GM23248 (cell line): ENCODE results near the gene NFKBIA. TPM values are rescaled to one million over a fixed set of nuclear protein-coding genes. Genes with fewer than 3 reads are reported as not detected.
"Not testable (repeated sequence)": the region's sequence is repeated elsewhere in the genome, so short reads cannot be mapped to it uniquely, and the experiment has no call there.

Experiments
- DNase-seq: peaks from one replicate; pipeline ENCODE4 v3.0.0-alpha.2; 2015
- H2AFZ ChIP-seq: fragments of 200-600 bp; sonication (generic); 2 replicates; pipeline ENCODE4 v1.6.1; 2016; ENCODE audit warnings: antibody characterized with exemption
- H3F3A ChIP-seq: fragments of 200-600 bp; sonication (generic); 2 replicates; pipeline ENCODE4 v1.6.1; 2016; ENCODE audit warnings: mild to moderate bottlenecking, antibody characterized with exemption, mixed run types; ENCODE audit not compliant: insufficient read depth
- H3K27ac ChIP-seq: fragments of 200-600 bp; sonication (generic); 2 replicates; pipeline ENCODE4 v1.5.1; 2016; ENCODE audit warnings: mild to moderate bottlenecking
- H3K27me3 ChIP-seq: fragments of 200-600 bp; sonication (generic); replicated peaks from 2 replicates; pipeline ENCODE4 v1.6.1; 2016; ENCODE audit warnings: mild to moderate bottlenecking; ENCODE audit not compliant: insufficient read depth
- H3K36me3 ChIP-seq: fragments of 200-600 bp; sonication (generic); 2 replicates; pipeline ENCODE4 v1.6.1; 2016; ENCODE audit warnings: low read depth, mild to moderate bottlenecking
- H3K4me1 ChIP-seq: fragments of 200-600 bp; sonication (generic); 2 replicates; pipeline ENCODE4 v1.6.1; 2016; ENCODE audit warnings: mild to moderate bottlenecking; ENCODE audit not compliant: insufficient read depth
- H3K4me2 ChIP-seq: fragments of 200-600 bp; sonication (generic); one replicate; pipeline ENCODE4 v1.6.1; 2016; ENCODE audit warnings: mild to moderate bottlenecking; ENCODE audit not compliant: unreplicated experiment
- H3K4me3 ChIP-seq: fragments of 200-600 bp; sonication (generic); 2 replicates; pipeline ENCODE4 v1.5.1; 2016; ENCODE audit warnings: mild to moderate bottlenecking
- H3K79me2 ChIP-seq: fragments of 200-600 bp; sonication (generic); 2 replicates; pipeline ENCODE4 v1.6.1; 2016; ENCODE audit warnings: mild to moderate bottlenecking; ENCODE audit not compliant: insufficient read depth
- H3K9ac ChIP-seq: fragments of 200-600 bp; sonication (generic); 2 replicates; pipeline ENCODE4 v1.6.1; 2016; ENCODE audit warnings: mild to moderate bottlenecking
- H3K9me2 ChIP-seq: fragments of 200-600 bp; sonication (generic); 2 replicates; pipeline ENCODE4 v1.6.1; 2016; ENCODE audit warnings: mixed run types, mild to moderate bottlenecking, moderate library complexity; ENCODE audit not compliant: insufficient read depth
- H3K9me3 ChIP-seq: fragments of 200-600 bp; sonication (generic); one replicate; pipeline ENCODE4 v1.6.1; 2017; ENCODE audit warnings: low read depth
- H4K20me1 ChIP-seq: fragments of 200-600 bp; sonication (generic); 2 replicates; pipeline ENCODE4 v1.6.0; 2016; ENCODE audit not compliant: insufficient read depth
- EZH2 ChIP-seq: fragments of 200-600 bp; sonication (generic); IDR thresholded peaks from 2 replicates; pipeline ENCODE4 v1.6.1; 2018; ENCODE audit warnings: antibody characterized with exemption, mild to moderate bottlenecking; ENCODE audit not compliant: insufficient read depth, poor library complexity, severe bottlenecking
- EZH2phosphoT487 ChIP-seq: fragments of 200-600 bp; sonication (generic); IDR thresholded peaks from 2 replicates; pipeline ENCODE4 v1.6.1; 2018; ENCODE audit warnings: antibody characterized with exemption, moderate library complexity, mild to moderate bottlenecking, low read depth; ENCODE audit not compliant: insufficient read depth
- WGBS, 2 experiments: methylation state at CpG; one replicate each; pipeline ENCODE4 v1.1.6; 2015 to 2017; ENCODE audit warnings: low lambda C conversion rate in 2 of 2, low coverage in 1 of 2; ENCODE audit errors: missing lambda C conversion rate in 2 of 2; 5-methylcytosine and 5-hydroxymethylcytosine counted together
- in situ Hi-C: fragments of 300-500 bp; cut with MboI; formaldehyde crosslinking; loops from 2 replicates; pipeline ENCODE4 v1.15.0; 2020
- polyA plus RNA-seq: library from polyadenylated mRNA; unstranded; fragments of >200 nt; fragmentation: Nextera tagmentation; extraction: Ambion mirVana; gene quantifications from 2 replicates; pipeline ENCODE4 v1.2.1, GENCODE V29; 2016
- total RNA-seq: library from RNA; depleted of rRNA; stranded (reverse); fragments of >200 nt; shearing (Covaris generic); gene quantifications from 2 replicates; pipeline ENCODE4 v1.2.3, GENCODE V29; 2014

NFKBIA gene
- total and polyA plus RNA-seq, 2 experiments from 2014 or later: 40.2 to 60.4 TPM

- Histone ChIP-seq H3K9me2 (no peaks in the 10 kb centered on the region), H3K9ac (no peak overlapping the region), H4K20me1 (no peaks in the 10 kb centered on the region), H2AFZ (no peak overlapping the region), H3K9me3 (no peaks in the 10 kb centered on the region), H3K4me3 (no peak overlapping the region), H3K4me1 (0 out of 2 replicates have a peak, but pooled peaks cover 3% of the 10 kb centered on the region), H3K27ac (no peak overlapping the region), H3K36me3 (no peaks in the 10 kb centered on the region), H3K4me2 (no peak overlapping the region), H3K27me3 (no peaks in the 10 kb centered on the region), H3F3A (peaks cover 8% of the 10 kb centered on the region; the same call in 1 of the 2 replicates), H3K79me2 (no peaks in the 10 kb centered on the region)
- WGBS, 2 experiments: 74 to 86% methylated on average over 6 to 7 of the region's 7 CpGs
- TF ChIP-seq EZH2phosphoT487 (no peak), EZH2 (no peak)
- DNase-seq: peak; percentile 24
- in situ Hi-C loops: no loop called here
Measured at GRCh38 chr14:35375558-35376025, 29.0 kb downstream of the NFKBIA start.

GRCh38 chr14:35374263-35374712 is 30.3 kb downstream of the NFKBIA start:
- Histone ChIP-seq H3K9me2 (no peaks in the 10 kb centered on the region), H3K79me2 (no peaks in the 10 kb centered on the region), H3K4me2 (peak overlapping the region; percentile 48), H3K4me1 (peaks cover 8% of the 10 kb centered on the region; the same call in 1 of the 2 replicates), H3F3A (peaks cover 16% of the 10 kb centered on the region; the same call in 1 of the 2 replicates), H4K20me1 (no peaks in the 10 kb centered on the region), H3K27ac (peak overlapping the region; percentile 72), H2AFZ (no peak overlapping the region), H3K4me3 (no peak overlapping the region), H3K9ac (peak overlapping the region; percentile 49; the same call in 1 of the 2 replicates), H3K36me3 (no peaks in the 10 kb centered on the region), H3K27me3 (no peaks in the 10 kb centered on the region), H3K9me3 (no peaks in the 10 kb centered on the region)
- WGBS, 2 experiments: 0 to 3% methylated on average over 7 of the region's 7 CpGs
- in situ Hi-C loops: no loop called here
- no peak for TF ChIP-seq EZH2
- no peak for TF ChIP-seq EZH2phosphoT487
- peak; percentile 98 for DNase-seq

- H3K4me1 ChIP-seq, DNase-seq, H3K27me3 ChIP-seq, H2AFZ ChIP-seq, H3K27ac ChIP-seq, H3K36me3 ChIP-seq, H3K9me3 ChIP-seq, in situ Hi-C loops, H4K20me1 ChIP-seq, H3K4me3 ChIP-seq, H3K9ac ChIP-seq, H3K79me2 ChIP-seq, H3K4me2 ChIP-seq, H3K9me2 ChIP-seq: not testable (repeated sequence)
- peaks cover 16% of the 10 kb centered on the region; the same call in 1 of the 2 replicates for H3F3A ChIP-seq
- 83 to 86% methylated on average over 10 to 11 of the region's 11 CpGs for WGBS, 2 experiments
Measured at GRCh38 chr14:35373208-35373607, 31.3 kb downstream of the NFKBIA start.

GRCh38 chr14:35370969-35371368 is 33.6 kb downstream of the NFKBIA start:
- no peak overlapping the region for H3K4me2 ChIP-seq
- no peaks in the 10 kb centered on the region for H3K27me3 ChIP-seq
- DNase-seq: no peak
- 78 to 79% methylated on average over 5 of the region's 5 CpGs for WGBS, 2 experiments
- H3K4me3 ChIP-seq: no peak overlapping the region
- H3K9me2 ChIP-seq: no peaks in the 10 kb centered on the region
- H2AFZ ChIP-seq: no peak overlapping the region
- H3K79me2 ChIP-seq: no peaks in the 10 kb centered on the region
- no peak overlapping the region for H3K27ac ChIP-seq
- H4K20me1 ChIP-seq: no peaks in the 10 kb centered on the region
- H3K9ac ChIP-seq: no peak overlapping the region
- peaks cover 23% of the 10 kb centered on the region for H3F3A ChIP-seq
- in situ Hi-C loops: no loop called here
- TF ChIP-seq EZH2: no peak
- TF ChIP-seq EZH2phosphoT487: no peak
- peaks cover 20% of the 10 kb centered on the region for H3K4me1 ChIP-seq
- H3K9me3 ChIP-seq: no peaks in the 10 kb centered on the region
- no peaks in the 10 kb centered on the region for H3K36me3 ChIP-seq

GRCh38 chr14:35369701-35370191 is 34.8 kb downstream of the NFKBIA start:
- no peak overlapping the region for H3K4me2 ChIP-seq
- no peaks in the 10 kb centered on the region for H3K36me3 ChIP-seq
- H3K9me2 ChIP-seq: no peaks in the 10 kb centered on the region
- no peaks in the 10 kb centered on the region for H3K9me3 ChIP-seq
- H3K4me3 ChIP-seq: no peak overlapping the region
- no peak overlapping the region for H3K9ac ChIP-seq
- H2AFZ ChIP-seq: peak overlapping the region; percentile 22; the same call in 1 of the 2 replicates
- no peaks in the 10 kb centered on the region for H3K79me2 ChIP-seq
- H3K4me1 ChIP-seq: peaks cover 32% of the 10 kb centered on the region
- H4K20me1 ChIP-seq: no peaks in the 10 kb centered on the region
- peak; percentile 44 for DNase-seq
- no peaks in the 10 kb centered on the region for H3K27me3 ChIP-seq
- TF ChIP-seq EZH2phosphoT487 (no peak), EZH2 (no peak)
- no peak overlapping the region for H3K27ac ChIP-seq
- peaks cover 30% of the 10 kb centered on the region for H3F3A ChIP-seq
- 44 to 45% methylated on average over 24 of the region's 24 CpGs for WGBS, 2 experiments
- in situ Hi-C loops: no loop called here
